Adipose tissue (tissue), 3 donors: Measurements from ENCODE around the gene OR5A2. TPM values are rescaled to one million over a fixed set of nuclear protein-coding genes. Genes with fewer than 3 reads are reported as not detected.
"Not testable (repeated sequence)": the region's sequence is repeated elsewhere in the genome, so short reads cannot be mapped to it uniquely, and the experiment has no call there.

Experiments
- H3K27ac ChIP-seq: one replicate; pipeline ENCODE4 v1.5.1; 2013; ENCODE audit warnings: low read depth, low read length
- WGBS, 3 donors: extraction: QIAGEN DNeasy Blood & Tissue Kit; methylation state at CpG; one replicate each; pipeline ENCODE4 v1.1.7; 2013; 5-methylcytosine and 5-hydroxymethylcytosine counted together
- polyA plus RNA-seq, 3 donors: library from polyadenylated mRNA; stranded (reverse); fragments of 200-250 nt; gene quantifications; one replicate each; pipeline ENCODE4 v1.2.3, GENCODE V29; 2013
- donor health status: healthy with polysubstance abuse.
- donor health status: Bipolar disorder and iron deficiency.
- donor health status: healthy.

OR5A2 gene, protein sequence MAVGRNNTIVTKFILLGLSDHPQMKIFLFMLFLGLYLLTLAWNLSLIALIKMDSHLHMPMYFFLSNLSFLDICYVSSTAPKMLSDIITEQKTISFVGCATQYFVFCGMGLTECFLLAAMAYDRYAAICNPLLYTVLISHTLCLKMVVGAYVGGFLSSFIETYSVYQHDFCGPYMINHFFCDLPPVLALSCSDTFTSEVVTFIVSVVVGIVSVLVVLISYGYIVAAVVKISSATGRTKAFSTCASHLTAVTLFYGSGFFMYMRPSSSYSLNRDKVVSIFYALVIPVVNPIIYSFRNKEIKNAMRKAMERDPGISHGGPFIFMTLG
- under 1 TPM in 1 of 3 donors, not detected in 2; under 0.01 TPM for polyA plus RNA-seq

DNA sequence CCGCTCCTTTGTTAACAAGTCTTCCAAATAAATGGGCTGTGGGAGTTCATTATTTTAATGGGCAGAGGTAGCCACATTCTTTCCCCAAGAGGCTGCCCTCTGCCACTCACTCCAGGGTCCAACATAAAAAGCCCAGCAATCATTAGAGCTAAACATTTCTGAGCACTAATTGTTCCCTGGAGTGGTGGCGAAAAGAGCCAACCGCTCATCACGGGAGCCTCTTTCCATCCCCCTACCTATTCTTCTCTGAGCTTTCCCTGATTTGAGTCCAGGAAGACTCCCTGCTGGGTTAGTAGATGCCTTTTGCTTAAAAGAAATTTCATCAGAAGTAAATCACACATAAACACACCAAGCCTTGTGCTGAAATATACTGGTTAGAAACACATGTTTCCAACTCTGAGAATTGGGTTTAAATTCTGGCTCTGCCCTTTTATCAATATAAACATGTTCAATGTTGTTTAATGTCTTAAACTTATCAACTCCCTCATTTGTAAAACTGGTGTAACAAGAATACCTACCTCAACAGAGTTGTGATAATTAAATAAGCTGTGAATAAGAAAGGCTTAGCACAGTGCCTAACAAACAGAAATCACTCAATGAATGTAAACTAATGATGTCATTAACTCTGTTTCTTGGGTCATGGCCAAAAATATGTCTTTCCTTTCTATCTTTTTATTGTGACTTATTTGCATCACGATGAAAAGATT is at the start of gene OR5A2:
Gene OR5A2 (minus strand): TSS at position 53 of the 707 bp plus-strand sequence. CDS start 3,460 bp downstream, outside the sequence.
- WGBS, 3 donors, result 61 to 74% (median 67%) methylated on average over 5 of the region's 5 CpGs
- no peak within 1 kb of the TSS for H3K27ac ChIP-seq

GRCh38 chr11:59475176-59475575 is 49.0 kb upstream of the OR5A2 start:
- 54 to 68% (median 56%) methylated on average over 9 of the region's 9 CpGs for WGBS, 3 donors
- H3K27ac ChIP-seq, result no peak overlapping the region

DNA sequence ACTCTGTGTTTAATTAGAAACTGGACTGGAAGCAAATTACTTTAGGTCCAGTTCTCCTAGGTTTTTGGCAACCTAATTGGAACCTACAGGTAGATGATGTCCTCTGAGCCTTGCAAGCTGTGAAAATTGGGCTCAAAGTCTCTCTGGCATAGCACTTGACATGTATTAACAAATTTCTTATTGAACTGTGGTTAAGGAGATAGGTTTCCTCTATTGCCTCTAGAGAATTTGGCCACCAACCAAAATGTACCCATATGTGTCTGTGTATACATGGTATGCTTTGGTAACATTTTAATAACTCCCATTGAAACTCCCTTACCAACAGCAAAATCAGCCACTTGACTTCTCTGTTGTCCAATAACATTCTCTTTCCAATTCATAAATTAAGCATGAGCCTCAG is 46.8 kb upstream of the OR5A2 start, which contains the start of gene OR4D10:
Gene OR4D10 (plus strand): TSS at position 301 of the 400 bp plus-strand sequence. CDS start 4,115 bp downstream, outside the sequence.
- no peak within 1 kb of the TSS for H3K27ac ChIP-seq

DNA sequence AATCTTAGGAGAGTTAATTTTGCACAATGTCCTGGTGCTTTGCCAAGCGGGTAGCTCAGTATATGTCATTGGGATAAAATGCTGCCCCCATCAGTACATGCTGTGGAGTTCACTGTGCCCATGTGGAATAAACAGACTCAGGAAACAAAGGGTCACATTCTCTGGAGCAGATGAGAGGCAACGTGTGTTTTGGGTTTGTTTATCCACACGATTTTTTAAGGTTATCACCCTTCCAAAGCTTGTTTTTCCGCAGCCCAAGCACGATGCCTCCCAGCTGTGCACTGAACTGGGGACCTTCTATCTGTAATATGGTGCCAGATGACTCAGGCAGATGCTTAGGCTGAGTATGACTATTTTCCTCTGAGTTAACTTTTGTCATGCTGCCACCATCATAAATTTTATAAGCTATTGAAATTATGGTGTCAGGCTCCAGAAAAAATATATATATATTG is 37.0 kb upstream of the OR5A2 start:
- H3K27ac ChIP-seq, result no peak overlapping the region
- WGBS, 3 donors, result 39 to 55% (median 40%) methylated on average over 5 of the region's 5 CpGs

- 62 to 77% (median 76%) methylated on average over 3 of the region's 3 CpGs for WGBS, 3 donors
- no peak overlapping the region for H3K27ac ChIP-seq
These were observed 33.7 kb upstream of the OR5A2 start for GRCh38 chr11:59459916-59460315.

DNA sequence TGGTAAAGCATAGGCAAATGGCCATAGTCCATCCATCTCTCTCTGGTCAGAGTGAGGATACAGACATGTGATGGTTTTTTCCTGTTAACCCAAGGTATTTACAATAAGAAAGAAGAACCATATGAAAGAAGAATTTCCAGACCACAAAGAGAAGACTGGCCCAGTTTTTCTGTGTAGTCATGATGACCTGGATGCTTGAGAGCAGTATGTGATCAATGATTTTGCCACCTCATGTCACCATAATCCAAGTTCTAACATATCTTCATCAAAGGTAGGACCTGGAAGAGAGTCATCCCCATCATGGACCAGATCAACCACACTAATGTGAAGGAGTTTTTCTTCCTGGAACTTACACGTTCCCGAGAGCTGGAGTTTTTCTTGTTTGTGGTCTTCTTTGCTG is 30.4 kb upstream of the OR5A2 start, which contains the start of gene OR4D6:
Gene OR4D6 (plus strand): TSS at position 301 of the 400 bp plus-strand sequence. CDS start 0 bp downstream, at position 301.
- H3K27ac ChIP-seq, result no peak within 1 kb of the TSS
- 81 to 89% (median 84%) methylated on average over 2 of the region's 2 CpGs for WGBS, 3 donors

- no peak overlapping the region for H3K27ac ChIP-seq
- WGBS, 3 donors, result 70 to 82% (median 79%) methylated on average over 2 of the region's 2 CpGs
These were observed 22.3 kb upstream of the OR5A2 start for GRCh38 chr11:59448484-59448883.

DNA sequence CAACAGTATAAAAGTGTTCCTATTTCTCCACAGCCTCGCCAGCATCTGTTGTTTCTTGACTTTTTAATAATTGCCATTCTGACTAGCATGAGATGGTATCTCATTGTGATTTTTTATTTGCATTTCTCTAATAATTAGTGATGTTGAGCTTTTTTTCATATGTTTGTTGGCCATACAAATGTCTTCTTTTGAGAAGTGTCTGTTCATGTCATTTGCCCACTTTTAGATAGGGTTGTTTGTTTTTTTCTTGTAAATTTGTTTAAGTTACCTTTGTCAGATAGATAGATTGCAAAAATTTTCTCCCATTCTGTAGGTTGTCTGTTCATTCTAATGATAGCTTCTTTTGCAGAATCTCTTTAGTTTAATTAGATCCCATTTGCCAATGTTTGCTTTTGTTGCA is 19.4 kb upstream of the OR5A2 start:
- H3K27ac ChIP-seq, result not testable (repeated sequence)
- WGBS, 3 donors, result 72 to 78% (median 78%) methylated on average over 1 of the region's 1 CpG

GRCh38 chr11:59437770-59438169 is 11.6 kb upstream of the OR5A2 start:
- no peak overlapping the region for H3K27ac ChIP-seq
- WGBS, 3 donors, result 84 to 90% (median 86%) methylated on average over 7 of the region's 7 CpGs

- WGBS, 3 donors, result 54 to 79% (median 72%) methylated on average over 3 of the region's 3 CpGs
- H3K27ac ChIP-seq, result no peak within 1 kb of the TSS
These were observed 10.0 kb upstream of the OR5A2 start, which contains the start of gene OR5A1 for GRCh38 chr11:59436169-59436568. TSS of gene OR5A1 (plus strand) at chr11:59436469. CDS start at chr11:59443169, 6,700 bp downstream.

GRCh38 chr11:59429924-59430516 is 3.8 kb upstream of the OR5A2 start:
- no peak overlapping the region for H3K27ac ChIP-seq
- 59 to 64% (median 63%) methylated on average over 4 of the region's 4 CpGs for WGBS, 3 donors

GRCh38 chr11:59427068-59427382 is 812 bp upstream of the OR5A2 start:
- no peak overlapping the region for H3K27ac ChIP-seq

DNA sequence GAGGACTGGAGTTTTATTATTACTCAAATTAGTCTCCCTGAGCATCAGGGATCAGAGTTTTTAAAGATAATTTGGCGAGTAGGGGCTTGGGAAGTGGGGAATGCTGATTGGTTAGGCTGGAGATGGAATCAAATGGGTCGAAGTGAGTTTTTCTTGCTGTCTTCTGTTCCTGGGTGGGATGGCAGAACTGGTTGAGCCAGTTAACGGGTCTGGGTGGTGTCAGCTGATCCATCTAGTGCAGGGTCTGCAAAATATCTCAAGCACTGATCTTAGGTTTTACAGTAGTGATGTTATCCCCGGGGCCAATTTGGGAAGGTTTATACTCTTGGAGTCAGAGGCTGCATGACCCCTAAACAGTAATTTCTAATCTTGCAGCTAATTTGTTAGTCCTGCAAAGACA is 1.1 kb downstream of the OR5A2 start:
- WGBS, 3 donors, result 59 to 68% (median 67%) methylated on average over 4 of the region's 4 CpGs

DNA sequence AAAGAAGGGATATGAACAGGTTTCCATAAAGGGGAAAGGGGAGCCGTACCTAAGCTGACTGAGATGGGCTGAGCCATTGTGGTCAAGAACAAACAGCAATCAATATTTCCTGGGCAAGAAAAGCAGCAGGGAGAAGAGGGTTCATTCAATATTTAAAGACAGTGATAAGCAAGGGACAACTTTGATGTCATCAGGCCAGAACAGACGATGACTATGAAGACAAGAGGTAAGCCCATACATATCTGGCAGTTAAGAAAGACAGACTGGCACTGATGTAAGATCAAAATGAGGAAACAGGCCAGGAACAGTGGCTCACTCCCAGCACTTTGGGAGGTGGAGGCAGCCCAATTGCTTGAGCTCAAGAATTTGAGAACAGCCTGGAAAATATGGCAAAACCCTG is 2.4 kb downstream of the OR5A2 start:
- WGBS, 3 donors, result 61 to 73% (median 66%) methylated on average over 2 of the region's 2 CpGs

More for the DNA sequence above, 1.1 kb downstream of the OR5A2 start:
- H3K27ac ChIP-seq, result no peak overlapping the region

GRCh38 chr11:59418156-59418555 is 8.1 kb downstream of the OR5A2 start:
- no peak overlapping the region for H3K27ac ChIP-seq
- 62 to 73% (median 71%) methylated on average over 2 of the region's 2 CpGs for WGBS, 3 donors

More for the DNA sequence above, 2.4 kb downstream of the OR5A2 start:
- H3K27ac ChIP-seq, result no peak overlapping the region

- no peak overlapping the region for H3K27ac ChIP-seq
- WGBS, 3 donors, result 68 to 76% (median 71%) methylated on average over 5 of the region's 5 CpGs
These were observed 9.2 kb downstream of the OR5A2 start for GRCh38 chr11:59417023-59417422.

GRCh38 chr11:59416613-59417012 is 9.6 kb downstream of the OR5A2 start:
- 82 to 92% (median 91%) methylated on average over 5 of the region's 5 CpGs for WGBS, 3 donors
- H3K27ac ChIP-seq, result no peak overlapping the region

DNA sequence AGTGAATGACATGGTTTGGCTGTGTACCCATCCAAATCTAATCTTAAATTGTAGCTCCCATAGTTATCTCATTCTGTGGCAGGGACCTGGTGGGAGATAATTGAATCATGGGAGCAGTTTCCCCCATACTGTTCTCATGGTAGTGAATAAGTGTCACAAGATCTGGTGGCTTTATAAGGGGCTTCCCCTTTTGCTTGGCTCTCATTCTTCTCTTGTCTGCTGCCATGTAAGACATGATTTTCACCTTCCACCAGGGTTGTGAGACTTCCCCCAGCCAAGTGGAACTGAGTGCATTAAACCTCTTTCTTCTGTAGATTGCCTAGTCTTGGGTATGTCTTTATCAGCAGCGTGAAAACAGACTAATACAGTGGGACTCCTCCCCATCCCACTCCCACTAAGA is 11.1 kb downstream of the OR5A2 start:
- H3K27ac ChIP-seq, result no peak overlapping the region
- 87 to 91% (median 87%) methylated on average over 1 of the region's 1 CpG for WGBS, 3 donors

DNA sequence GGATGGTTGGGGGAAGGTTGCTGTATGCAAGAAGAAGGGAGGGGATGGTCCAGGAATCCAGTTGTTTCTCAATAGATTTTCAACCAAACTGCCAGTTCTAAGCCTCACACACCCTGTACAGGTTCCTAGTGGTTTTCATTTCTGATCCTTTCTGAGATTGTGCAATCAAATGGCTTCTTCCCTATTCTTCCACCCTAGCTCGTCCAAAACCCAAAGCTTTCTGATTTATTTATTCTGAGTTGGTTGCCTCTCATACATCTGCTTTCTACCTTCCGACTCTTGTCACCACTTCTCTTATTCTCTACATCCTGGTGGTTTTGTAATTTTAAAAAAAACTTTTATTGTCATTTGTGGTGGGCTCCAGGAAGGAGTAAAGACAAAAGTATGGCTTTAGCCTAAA is 12.6 kb downstream of the OR5A2 start:
- 40 to 73% (median 50%) methylated on average over 2 of the region's 2 CpGs for WGBS, 3 donors
- no peak overlapping the region for H3K27ac ChIP-seq
